Cardiac septum (tissue), 1 donor: ENCODE measurements around the gene FBF1. TPM values are rescaled to one million over a fixed set of nuclear protein-coding genes. Genes with fewer than 3 reads are reported as not detected.

Experiments used
- DNase-seq: peaks from one replicate; pipeline ENCODE4 v3.0.0-alpha.2; 2020; ENCODE audit warnings: low spot score
- intact Hi-C: fragments of 100-400 bp; cut with DNase I; formaldehyde crosslinking; loops from one replicate; pipeline ENCODE4 v1.14.0; 2022
- total RNA-seq: library from RNA; stranded (reverse); fragmentation: NEBNext Ultra II Directional; extraction: Animal tissue kit (Norgen Biotek cat#: 25700); gene quantifications from one replicate; pipeline ENCODE4 v1.2.1, GENCODE V29; 2021
- donor health status: DM: no; HTN: no; CAD: no.

The FBF1 gene
- total RNA-seq, 1 donor from 2014 or later: 5.2 TPM

- intact Hi-C loops: no loop called here
- no peak for DNase-seq
Observed at GRCh38 chr17:75864448-75864871, 76.4 kb downstream of the FBF1 start.

- no peak for DNase-seq
- intact Hi-C loops: no loop called here
Observed at GRCh38 chr17:75861927-75862317, 78.9 kb downstream of the FBF1 start.

Other genes starting within 250 kb of the FBF1 start
- 5.7 TPM for gene ITGB4, start 219.6 kb downstream of the FBF1 start, total RNA-seq
- gene GALK1, start 175.8 kb downstream of the FBF1 start, total RNA-seq: 11.5 TPM
- 16.8 TPM for gene UNK, start 156.2 kb downstream of the FBF1 start, total RNA-seq
- 7.9 TPM for gene UNC13D, start 96.6 kb downstream of the FBF1 start, total RNA-seq
- 129 TPM for gene WBP2, start 85.7 kb downstream of the FBF1 start, total RNA-seq
- 39.5 TPM for gene TRIM47, start 62.5 kb downstream of the FBF1 start, total RNA-seq
- 12.1 TPM for gene TRIM65, start 44.1 kb downstream of the FBF1 start, total RNA-seq
- 76.3 TPM for gene MRPL38, start 36.2 kb downstream of the FBF1 start, total RNA-seq
- 73.3 TPM for gene ACOX1, start 38.1 kb upstream of the FBF1 start, total RNA-seq
- 9.6 TPM for gene TEN1, start 38.2 kb upstream of the FBF1 start, total RNA-seq
- gene CDK3, start 59.8 kb upstream of the FBF1 start, total RNA-seq: 2.7 TPM
- 0.05 TPM for gene EVPL, start 86.3 kb upstream of the FBF1 start, total RNA-seq
- gene SRP68, start 131.5 kb upstream of the FBF1 start, total RNA-seq: 53.9 TPM
- gene GALR2, start 133.7 kb upstream of the FBF1 start, total RNA-seq: not detected
- not detected for gene ZACN, start 138.1 kb upstream of the FBF1 start, total RNA-seq
- gene EXOC7, start 162.7 kb upstream of the FBF1 start, total RNA-seq: 86.9 TPM
- not detected for gene FOXJ1, start 200.2 kb upstream of the FBF1 start, total RNA-seq